ENCODE results near the gene WIPF2.

The WIPF2 gene

GRCh38 chr17:40218740-40219593, at the start of gene WIPF2:
Gene WIPF2, plus strand, starts transcription at chr17:40219304. Its CDS starts 37,156 bp downstream, at chr17:40256460.
- DNase-seq (ENCODE audit: low read depth in 1 of 2, low spot score in 1 of 2) = peak; percentile 92 to 94

- DNase-seq (ENCODE audit: low read depth in 1 of 2, low spot score in 1 of 2) = no peak
These were observed 48.8 kb upstream of the WIPF2 start for GRCh38 chr17:40170325-40170724.

- no peak for DNase-seq (ENCODE audit: low read depth in 1 of 2, low spot score in 1 of 2)
These were observed 47.4 kb upstream of the WIPF2 start for GRCh38 chr17:40171750-40172149.

GRCh38 chr17:40173091-40173777, 45.9 kb upstream of the WIPF2 start:
- no peak for DNase-seq (ENCODE audit: low read depth in 1 of 2, low spot score in 1 of 2)

GRCh38 chr17:40173778-40174135, 45.3 kb upstream of the WIPF2 start:
- DNase-seq (ENCODE audit: low read depth in 1 of 2, low spot score in 1 of 2) = no peak

GRCh38 chr17:40174514-40174913, 44.6 kb upstream of the WIPF2 start:
- no peak for DNase-seq (ENCODE audit: low read depth in 1 of 2, low spot score in 1 of 2)

- no peak for DNase-seq (ENCODE audit: low read depth in 1 of 2, low spot score in 1 of 2)
These were observed 43.0 kb upstream of the WIPF2 start for GRCh38 chr17:40175928-40176753.

- DNase-seq (ENCODE audit: low read depth in 1 of 2, low spot score in 1 of 2) = no peak
These were observed 42.4 kb upstream of the WIPF2 start for GRCh38 chr17:40176754-40177110.

GRCh38 chr17:40177275-40177874, 41.7 kb upstream of the WIPF2 start, which contains the start of gene RAPGEFL1:
Gene RAPGEFL1, plus strand, starts transcription at chr17:40177470. Its CDS starts 392 bp downstream, at chr17:40177862.
- DNase-seq (ENCODE audit: low read depth in 1 of 2, low spot score in 1 of 2) = peak; percentile 73 to 77

GRCh38 chr17:40178021-40178601, 41.0 kb upstream of the WIPF2 start:
- DNase-seq (ENCODE audit: low read depth in 1 of 2, low spot score in 1 of 2) = no peak

GRCh38 chr17:40178660-40179059, 40.4 kb upstream of the WIPF2 start:
- no peak for DNase-seq (ENCODE audit: low read depth in 1 of 2, low spot score in 1 of 2)

- no peak for DNase-seq (ENCODE audit: low read depth in 1 of 2, low spot score in 1 of 2)
These were observed 39.0 kb upstream of the WIPF2 start for GRCh38 chr17:40179923-40180659.

- DNase-seq (ENCODE audit: low read depth in 1 of 2, low spot score in 1 of 2) = no peak
These were observed 38.4 kb upstream of the WIPF2 start for GRCh38 chr17:40180694-40181093.

- no peak for DNase-seq (ENCODE audit: low read depth in 1 of 2, low spot score in 1 of 2)
These were observed 37.9 kb upstream of the WIPF2 start for GRCh38 chr17:40181205-40181604.

- DNase-seq (ENCODE audit: low read depth in 1 of 2, low spot score in 1 of 2) = no peak
These were observed 36.5 kb upstream of the WIPF2 start for GRCh38 chr17:40182606-40183005.

GRCh38 chr17:40187238-40187637, 31.9 kb upstream of the WIPF2 start:
- DNase-seq (ENCODE audit: low read depth in 1 of 2, low spot score in 1 of 2) = no peak

GRCh38 chr17:40188694-40189093, 30.4 kb upstream of the WIPF2 start:
- no peak for DNase-seq (ENCODE audit: low read depth in 1 of 2, low spot score in 1 of 2)

- no peak for DNase-seq (ENCODE audit: low read depth in 1 of 2, low spot score in 1 of 2)
These were observed 28.7 kb upstream of the WIPF2 start for GRCh38 chr17:40190197-40191021.

Data from activated CD4-positive, alpha-beta T cell treated with anti-CD3 and anti-CD28 coated beads, Interleukin-2, amount 50 U/mL, for 24 hours (primary cell).